PC-9 (cell line): ENCODE results near the gene ARHGEF39. TPM values are rescaled to one million over a fixed set of nuclear protein-coding genes. Genes with fewer than 3 reads are reported as not detected.

Experiments used
- BruUV-seq: library from RNA; stranded (reverse); fragments of 400-500 nt; replicated peaks from 2 replicates; lab custom pipeline; 2021; lab: Mats Ljungman, UMichigan
- CTCF ChIA-PET: fragments of 300-600 bp; sonication (Branson Sonifier 250); formaldehyde crosslinking; loops from one replicate; lab custom pipeline; 2022; ENCODE audit warnings: antibody characterized with exemption; lab: Charles Lee
- POLR2A ChIA-PET: fragments of 300-600 bp; sonication (Branson Sonifier 250); formaldehyde crosslinking; loops from one replicate; lab custom pipeline; 2022; ENCODE audit warnings: antibody characterized with exemption; ENCODE audit not compliant: unreplicated experiment; lab: Charles Lee
- DNase-seq, 2 experiments: peaks; one replicate each; pipeline versions ENCODE4 v3.0.0 to v3.0.0-alpha.2; 2015 to 2022; ENCODE audit warnings: mixed read lengths in 1 of 2
- H2AFZ ChIP-seq: fragments of 200-600 bp; sonication (generic); 2 replicates; pipeline ENCODE4 v1.8.1; 2017; ENCODE audit warnings: antibody characterized with exemption
- H3F3A ChIP-seq: fragments of 200-600 bp; sonication (generic); 2 replicates; pipeline ENCODE4 v1.8.1; 2017; ENCODE audit warnings: antibody characterized with exemption, mild to moderate bottlenecking, low read depth; ENCODE audit not compliant: insufficient read depth
- H3K27ac ChIP-seq: fragments of 200-600 bp; sonication (generic); 2 replicates; pipeline ENCODE4 v1.6.1; 2016; ENCODE audit warnings: mixed run types
- H3K27me3 ChIP-seq: fragments of 200-600 bp; sonication (generic); 2 replicates; pipeline ENCODE4 v1.6.1; 2016; ENCODE audit warnings: low read depth, mixed run types; ENCODE audit not compliant: insufficient read depth
- H3K36me3 ChIP-seq: fragments of 200-600 bp; sonication (generic); 2 replicates; pipeline ENCODE4 v1.6.1; 2016; ENCODE audit warnings: low read depth, mixed run types
- H3K4me1 ChIP-seq: fragments of 200-600 bp; sonication (generic); replicated peaks from 2 replicates; pipeline ENCODE4 v1.6.1; 2016; ENCODE audit warnings: mixed run types; ENCODE audit not compliant: insufficient read depth
- H3K4me2 ChIP-seq: fragments of 200-600 bp; sonication (generic); 2 replicates; pipeline ENCODE4 v1.6.1; 2017; ENCODE audit warnings: mixed run types
- H3K4me3 ChIP-seq: fragments of 200-600 bp; sonication (generic); 2 replicates; pipeline ENCODE4 v1.6.1; 2016; ENCODE audit warnings: mixed run types
- H3K79me2 ChIP-seq: fragments of 200-600 bp; sonication (generic); 2 replicates; pipeline ENCODE4 v1.6.1; 2017; ENCODE audit warnings: low read depth, mixed run types
- H3K9me2 ChIP-seq: fragments of 200-600 bp; sonication (generic); 2 replicates; pipeline ENCODE4 v1.8.1; 2017; ENCODE audit warnings: mild to moderate bottlenecking; ENCODE audit not compliant: insufficient read depth
- H3K9me3 ChIP-seq: fragments of 200-600 bp; sonication (generic); 2 replicates; pipeline ENCODE4 v1.8.1; 2016; ENCODE audit warnings: low read depth; ENCODE audit not compliant: insufficient read depth
- H4K20me1 ChIP-seq: fragments of 200-600 bp; sonication (generic); 2 replicates; pipeline ENCODE4 v1.8.1; 2017; ENCODE audit not compliant: insufficient read depth
- EZH2 ChIP-seq: fragments of 200-600 bp; sonication (generic); IDR thresholded peaks from 2 replicates; pipeline ENCODE4 v1.8.0; 2017; ENCODE audit warnings: antibody characterized with exemption, low read depth
- intact Hi-C: fragments of 100-400 bp; cut with micrococcal nuclease; formaldehyde crosslinking; loops from one replicate; pipeline ENCODE4 v1.10.0; 2022; ENCODE audit not compliant: unreplicated experiment
- total RNA-seq: library from RNA; stranded (reverse); gene quantifications from 2 replicates; pipeline ENCODE4 v1.2.3, GENCODE V29; 2021
- TF ChIP-seq, protein P1 (sequence below): fragments of 200-600 bp; sonication (generic); conservative IDR thresholded peaks from 2 replicates; pipeline ENCODE4 v1.6.1; 2017; ENCODE audit warnings: mixed run types, antibody characterized with exemption, mild to moderate bottlenecking, moderate library complexity

The ARHGEF39 gene
- total RNA-seq, 1 experiment from 2014 or later = 15.6 TPM

DNA sequence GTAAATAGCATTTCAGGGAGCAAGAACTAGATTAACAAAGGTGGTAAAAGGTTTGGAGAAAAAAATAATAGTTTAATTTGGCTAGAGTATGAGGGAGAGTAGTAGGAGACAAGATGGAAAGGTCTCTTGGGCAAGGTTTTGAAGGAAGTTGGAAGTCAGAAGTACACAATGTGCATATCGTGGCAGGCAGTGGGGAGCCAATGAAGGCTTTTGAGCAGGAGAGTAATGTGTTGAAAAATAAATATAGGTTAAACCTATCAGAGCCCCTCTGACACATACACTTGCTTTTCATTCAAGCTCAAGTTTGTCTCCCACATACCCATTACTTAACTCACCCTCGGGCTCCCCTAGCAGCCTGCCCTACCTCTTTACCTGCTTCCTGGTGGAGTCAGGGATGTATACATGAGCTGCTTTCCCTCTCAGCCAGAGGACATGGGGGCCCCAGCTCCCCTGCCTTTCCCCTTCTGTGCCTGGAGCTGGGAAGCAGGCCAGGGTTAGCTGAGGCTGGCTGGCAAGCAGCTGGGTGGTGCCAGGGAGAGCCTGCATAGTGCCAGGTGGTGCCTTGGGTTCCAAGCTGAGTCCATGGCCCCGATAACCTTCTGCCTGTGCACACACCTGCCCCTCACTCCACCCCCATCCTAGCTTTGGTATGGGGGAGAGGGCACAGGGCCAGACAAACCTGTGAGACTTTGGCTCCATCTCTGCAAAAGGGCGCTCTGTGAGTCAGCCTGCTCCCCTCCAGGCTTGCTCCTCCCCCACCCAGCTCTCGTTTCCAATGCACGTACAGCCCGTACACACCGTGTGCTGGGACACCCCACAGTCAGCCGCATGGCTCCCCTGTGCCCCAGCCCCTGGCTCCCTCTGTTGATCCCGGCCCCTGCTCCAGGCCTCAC is 8.4 kb upstream of the ARHGEF39 start, which contains the start of gene CA9:
Gene CA9, plus strand, starts transcription at position 797 of the 893 bp plus-strand sequence. Its CDS starts 32 bp downstream, at position 829.
- H3F3A ChIP-seq = peaks cover 5% of the 10 kb centered on the region; the same call in 1 of the 2 replicates
- no peak within 1 kb of the TSS for H3K27ac ChIP-seq
- no peaks in the 10 kb centered on the region for H3K9me2 ChIP-seq
- TF ChIP-seq, protein P1, sequence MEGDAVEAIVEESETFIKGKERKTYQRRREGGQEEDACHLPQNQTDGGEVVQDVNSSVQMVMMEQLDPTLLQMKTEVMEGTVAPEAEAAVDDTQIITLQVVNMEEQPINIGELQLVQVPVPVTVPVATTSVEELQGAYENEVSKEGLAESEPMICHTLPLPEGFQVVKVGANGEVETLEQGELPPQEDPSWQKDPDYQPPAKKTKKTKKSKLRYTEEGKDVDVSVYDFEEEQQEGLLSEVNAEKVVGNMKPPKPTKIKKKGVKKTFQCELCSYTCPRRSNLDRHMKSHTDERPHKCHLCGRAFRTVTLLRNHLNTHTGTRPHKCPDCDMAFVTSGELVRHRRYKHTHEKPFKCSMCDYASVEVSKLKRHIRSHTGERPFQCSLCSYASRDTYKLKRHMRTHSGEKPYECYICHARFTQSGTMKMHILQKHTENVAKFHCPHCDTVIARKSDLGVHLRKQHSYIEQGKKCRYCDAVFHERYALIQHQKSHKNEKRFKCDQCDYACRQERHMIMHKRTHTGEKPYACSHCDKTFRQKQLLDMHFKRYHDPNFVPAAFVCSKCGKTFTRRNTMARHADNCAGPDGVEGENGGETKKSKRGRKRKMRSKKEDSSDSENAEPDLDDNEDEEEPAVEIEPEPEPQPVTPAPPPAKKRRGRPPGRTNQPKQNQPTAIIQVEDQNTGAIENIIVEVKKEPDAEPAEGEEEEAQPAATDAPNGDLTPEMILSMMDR = no peak
- TF ChIP-seq EZH2 = no peak
- H4K20me1 ChIP-seq = no peaks in the 10 kb centered on the region
- peak within 1 kb of the TSS; percentile 61 for H3K4me2 ChIP-seq
- intact Hi-C loops = no loop called here
- CTCF ChIA-PET = interaction anchor here (0.5 to 0.8 kb wide), 3 partner anchors 12 to 283 kb away, joined by 3 to 7 read pairs (median 6); no protein-coding TSS in a partner anchor
- no peak within 1 kb of the TSS for H3K4me3 ChIP-seq
- no peaks in the 10 kb centered on the region for H3K9me3 ChIP-seq
- no peaks in the 10 kb centered on the region for H3K79me2 ChIP-seq
- H3K36me3 ChIP-seq = no peaks in the 10 kb centered on the region
- no peaks in the 10 kb centered on the region for H3K27me3 ChIP-seq
- BruUV-seq = no TSS peak
- H3K4me1 ChIP-seq = peaks cover 13% of the 10 kb centered on the region
- H2AFZ ChIP-seq = no peak within 1 kb of the TSS
- POLR2A ChIA-PET = interaction anchor here (0.5 kb wide), 1 partner anchor 25 kb away, joined by 4 read pairs; no protein-coding TSS in a partner anchor
- DNase-seq = peak; percentile 26 to 43

DNA sequence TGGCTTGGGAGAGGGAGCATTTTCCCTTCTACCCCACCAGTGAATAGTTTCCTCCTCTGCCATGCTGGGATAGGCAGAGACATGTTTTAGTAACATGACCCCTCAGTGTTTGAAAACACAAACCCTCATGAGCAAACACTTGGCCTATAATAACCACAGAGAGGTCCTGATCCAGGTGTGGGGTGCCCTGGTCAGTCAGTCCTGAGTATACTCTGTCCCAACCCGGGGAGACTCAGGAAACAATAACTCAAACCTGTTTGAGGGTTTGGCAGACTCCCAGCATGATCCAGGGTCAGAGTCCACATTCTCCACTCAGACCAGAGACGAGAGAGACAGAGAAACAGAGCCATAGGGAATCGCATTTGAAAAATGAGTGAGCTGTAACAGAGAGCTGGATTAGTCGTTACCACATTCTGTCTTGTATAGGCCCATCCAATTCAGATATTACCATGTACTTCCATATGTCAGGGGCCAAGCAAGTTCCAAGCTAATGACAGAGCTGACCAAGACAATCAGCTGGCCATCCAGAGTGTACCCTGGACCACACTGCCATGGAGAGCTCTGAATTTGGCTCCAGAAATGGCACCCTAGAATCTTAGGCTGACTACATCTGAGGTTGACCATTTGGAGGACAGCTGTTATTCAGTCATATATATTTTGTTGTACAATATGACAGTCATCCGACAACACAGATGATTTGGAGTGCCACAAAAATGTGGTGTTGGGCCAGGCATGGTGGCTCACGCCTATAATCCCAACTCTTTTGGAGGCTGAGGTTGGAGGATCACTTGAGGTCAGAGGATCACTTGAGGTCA is 4.5 kb upstream of the ARHGEF39 start:
- no TSS peak for BruUV-seq
- POLR2A ChIA-PET = no interaction called here
- DNase-seq = peak; percentile 47 to 58
- H3K27me3 ChIP-seq = no peaks in the 10 kb centered on the region
- H3K36me3 ChIP-seq = no peaks in the 10 kb centered on the region
- intact Hi-C loops = no loop called here
- H3K9me2 ChIP-seq = no peaks in the 10 kb centered on the region
- H3K79me2 ChIP-seq = 0 out of 2 replicates have a peak, but pooled peaks cover 4% of the 10 kb centered on the region
- H2AFZ ChIP-seq = no peak overlapping the region
- no peaks in the 10 kb centered on the region for H4K20me1 ChIP-seq
- H3K4me2 ChIP-seq = no peak overlapping the region
- peaks cover 5% of the 10 kb centered on the region; the same call in 1 of the 2 replicates for H3F3A ChIP-seq
- CTCF ChIA-PET = interaction anchor here (0.7 kb wide), 1 partner anchor 9 kb away, joined by 3 read pairs; no protein-coding TSS in a partner anchor
- no peaks in the 10 kb centered on the region for H3K9me3 ChIP-seq
- H3K4me3 ChIP-seq = no peak overlapping the region
- no peak overlapping the region for H3K27ac ChIP-seq
- H3K4me1 ChIP-seq = peaks cover 15% of the 10 kb centered on the region
- no peak for TF ChIP-seq EZH2
- TF ChIP-seq, protein P1 = no peak

DNA sequence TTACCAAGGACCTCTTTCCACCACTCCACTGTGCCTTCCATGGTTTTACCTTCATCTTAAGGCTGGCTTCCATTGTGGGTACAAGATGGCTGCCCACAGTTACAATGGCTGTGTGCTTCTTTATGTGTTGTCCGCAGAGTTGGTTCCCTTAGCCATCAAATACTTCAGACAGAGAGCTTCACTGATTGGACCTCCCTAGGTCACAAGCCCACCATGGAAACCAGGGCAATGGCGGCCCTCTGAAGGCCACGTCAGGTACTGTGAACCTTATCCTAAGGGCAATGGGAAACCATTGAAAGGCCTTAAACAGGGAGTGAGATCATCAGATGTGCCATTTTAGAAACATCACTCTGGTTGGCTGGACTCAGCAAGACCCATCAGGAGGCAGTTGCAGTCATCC is 2.9 kb upstream of the ARHGEF39 start:
- TF ChIP-seq, protein P1 = no peak
- TF ChIP-seq EZH2 = no peak
- no peak for DNase-seq
- no peaks in the 10 kb centered on the region for H3K36me3 ChIP-seq
- H3F3A ChIP-seq = no peaks in the 10 kb centered on the region
- ChIA-PET POLR2A (no interaction called here), CTCF (no interaction called here)
- H2AFZ ChIP-seq = no peak overlapping the region
- H3K9me3 ChIP-seq = no peaks in the 10 kb centered on the region
- H3K4me3 ChIP-seq = no peak overlapping the region
- intact Hi-C loops = no loop called here
- H3K27me3 ChIP-seq = no peaks in the 10 kb centered on the region
- H3K9me2 ChIP-seq = no peaks in the 10 kb centered on the region
- H4K20me1 ChIP-seq = no peaks in the 10 kb centered on the region
- 0 out of 2 replicates have a peak, but pooled peaks cover 16% of the 10 kb centered on the region for H3K79me2 ChIP-seq
- H3K4me1 ChIP-seq = peaks cover 17% of the 10 kb centered on the region; the same call in 1 of the 2 replicates
- no TSS peak for BruUV-seq
- no peak overlapping the region for H3K4me2 ChIP-seq
- H3K27ac ChIP-seq = no peak overlapping the region
